Progenitor cell of endocrine pancreas (in vitro differentiated cells): Measurements from ENCODE around the gene CEP83. TPM values are rescaled to one million over a fixed set of nuclear protein-coding genes. Genes with fewer than 3 reads are reported as not detected.
"Not testable (repeated sequence)": the region's sequence is repeated elsewhere in the genome, so short reads cannot be mapped to it uniquely, and the experiment has no call there.

Experiments
- DNase-seq: peaks from one replicate; pipeline ENCODE4 v3.0.0; 2021; ENCODE audit warnings: low spot score; ENCODE audit not compliant: unreplicated experiment
- H3K27ac Mint-ChIP-seq: 2 replicates; pipeline ENCODE4 v1.8.0; 2021; ENCODE audit warnings: mild to moderate bottlenecking, moderate library complexity, mixed read lengths
- H3K27me3 Mint-ChIP-seq: 2 replicates; pipeline ENCODE4 v1.8.0; 2021; ENCODE audit warnings: mixed read lengths
- H3K36me3 Mint-ChIP-seq: 2 replicates; pipeline ENCODE4 v1.8.0; 2022; ENCODE audit warnings: mixed read lengths; ENCODE audit not compliant: insufficient read depth
- H3K4me1 Mint-ChIP-seq: 2 replicates; pipeline ENCODE4 v1.8.0; 2021; ENCODE audit warnings: low read depth, mixed read lengths
- H3K4me3 Mint-ChIP-seq: 2 replicates; pipeline ENCODE4 v1.8.0; 2021; ENCODE audit warnings: low read depth, mild to moderate bottlenecking, moderate library complexity, mixed read lengths
- H3K9me3 Mint-ChIP-seq: 2 replicates; pipeline ENCODE4 v1.8.0; 2021; ENCODE audit warnings: low read depth, mixed read lengths
- CTCF ChIP-seq: fragments of 200-600 bp; sonication (generic); IDR thresholded peaks from one replicate; pipeline ENCODE4 v1.5.0; 2021; ENCODE audit warnings: antibody characterized with exemption, mild to moderate bottlenecking; ENCODE audit not compliant: unreplicated experiment
- total RNA-seq: library from RNA; stranded (reverse); gene quantifications from 2 replicates; pipeline ENCODE4 v1.2.1, GENCODE V29; 2021

CEP83 gene
- total RNA-seq, 1 donor from 2014 or later = 38.6 TPM

GRCh38 chr12:94405413-94406116 is 54.1 kb downstream of the CEP83 start:
- Mint-ChIP-seq H3K27ac (no peak overlapping the region), H3K36me3 (peaks cover 8% of the 10 kb centered on the region), H3K27me3 (no peaks in the 10 kb centered on the region), H3K4me3 (no peak overlapping the region), H3K9me3 (peaks cover 4% of the 10 kb centered on the region), H3K4me1 (no peaks in the 10 kb centered on the region)
- no peak for DNase-seq
- TF ChIP-seq CTCF = no peak

- H3K4me1 Mint-ChIP-seq = no peaks in the 10 kb centered on the region
- peaks cover 4% of the 10 kb centered on the region for H3K9me3 Mint-ChIP-seq
- TF ChIP-seq CTCF = no peak
- peaks cover 15% of the 10 kb centered on the region for H3K36me3 Mint-ChIP-seq
- H3K27me3 Mint-ChIP-seq = no peaks in the 10 kb centered on the region
- H3K27ac Mint-ChIP-seq = no peak overlapping the region
- no peak for DNase-seq
- H3K4me3 Mint-ChIP-seq = no peak overlapping the region
These were observed 54.8 kb downstream of the CEP83 start for GRCh38 chr12:94404854-94405253.

- Mint-ChIP-seq H3K27me3 (no peaks in the 10 kb centered on the region), H3K4me1 (no peaks in the 10 kb centered on the region), H3K36me3 (peaks cover 32% of the 10 kb centered on the region), H3K27ac (no peak overlapping the region), H3K9me3 (peaks cover 16% of the 10 kb centered on the region), H3K4me3 (no peak overlapping the region)
- no peak for DNase-seq
- no peak for TF ChIP-seq CTCF
These were observed 58.3 kb downstream of the CEP83 start for GRCh38 chr12:94401326-94401725.

- H3K4me1 Mint-ChIP-seq, H3K27ac Mint-ChIP-seq, H3K4me3 Mint-ChIP-seq, DNase-seq, H3K27me3 Mint-ChIP-seq: not testable (repeated sequence)
- Mint-ChIP-seq H3K36me3 (peaks cover 40% of the 10 kb centered on the region), H3K9me3 (peaks cover 20% of the 10 kb centered on the region)
These were observed 61.0 kb downstream of the CEP83 start for GRCh38 chr12:94398685-94399084.

- H3K27ac Mint-ChIP-seq = no peak overlapping the region
- H3K27me3 Mint-ChIP-seq = no peaks in the 10 kb centered on the region
- H3K9me3 Mint-ChIP-seq = peaks cover 21% of the 10 kb centered on the region
- DNase-seq = no peak
- H3K4me3 Mint-ChIP-seq = no peak overlapping the region
- TF ChIP-seq CTCF = no peak
- peaks cover under 1% of the 10 kb centered on the region for H3K4me1 Mint-ChIP-seq
- H3K36me3 Mint-ChIP-seq = peaks cover 45% of the 10 kb centered on the region
These were observed 62.3 kb downstream of the CEP83 start for GRCh38 chr12:94397401-94397800.

- not testable (repeated sequence) for H3K4me3 Mint-ChIP-seq, H3K4me1 Mint-ChIP-seq, H3K27me3 Mint-ChIP-seq, DNase-seq, H3K27ac Mint-ChIP-seq
- Mint-ChIP-seq H3K9me3 (peaks cover 27% of the 10 kb centered on the region), H3K36me3 (peaks cover 48% of the 10 kb centered on the region)
These were observed 63.7 kb downstream of the CEP83 start for GRCh38 chr12:94396014-94396413.
